HG03280 (cell line): ENCODE measurements around the gene ELL.

Experiments used
- ATAC-seq: cut with Tn5 transposase; IDR thresholded peaks from one replicate; pipeline ENCODE4 v1.9.1; 2021; ENCODE audit warnings: mild to moderate bottlenecking, moderate library complexity; ENCODE audit not compliant: unreplicated experiment

ELL gene

GRCh38 chr19:18424890-18425514, 96.9 kb downstream of the ELL start:
- no peak for ATAC-seq

- ATAC-seq: no peak
Measured at GRCh38 chr19:18424122-18424889, 97.6 kb downstream of the ELL start.

- no peak for ATAC-seq
Measured at GRCh38 chr19:18423258-18424020, 98.4 kb downstream of the ELL start.

GRCh38 chr19:18422530-18423191, 99.2 kb downstream of the ELL start:
- no peak for ATAC-seq

- ATAC-seq: no peak
Measured at GRCh38 chr19:18421371-18421959, 100.4 kb downstream of the ELL start.

- ATAC-seq: no peak
Measured at GRCh38 chr19:18420930-18421329, 100.9 kb downstream of the ELL start.

GRCh38 chr19:18419699-18420460, 102.0 kb downstream of the ELL start:
- peak; percentile 18 for ATAC-seq

- ATAC-seq: peak; percentile 44
Measured at GRCh38 chr19:18419195-18419698, 102.6 kb downstream of the ELL start, which contains the start of gene SSBP4. SSBP4 (plus strand) TSS chr19:18419398; CDS start chr19:18419649, 251 bp downstream.

- no peak for ATAC-seq
Measured at GRCh38 chr19:18418483-18419194, 103.2 kb downstream of the ELL start.

- no peak for ATAC-seq
Measured at GRCh38 chr19:18418029-18418482, 103.8 kb downstream of the ELL start.

GRCh38 chr19:18417250-18418028, 104.4 kb downstream of the ELL start:
- no peak for ATAC-seq

GRCh38 chr19:18416778-18417249, 105.1 kb downstream of the ELL start:
- ATAC-seq: no peak

GRCh38 chr19:18415178-18415867, 106.5 kb downstream of the ELL start:
- no peak for ATAC-seq

- no peak for ATAC-seq
Measured at GRCh38 chr19:18414504-18415177, 107.2 kb downstream of the ELL start.

GRCh38 chr19:18412610-18413239, 109.1 kb downstream of the ELL start:
- ATAC-seq: no peak

GRCh38 chr19:18408053-18408476, 113.8 kb downstream of the ELL start:
- peak; percentile 59 for ATAC-seq
